Measurements from ENCODE around the gene ARPC2. TPM values are rescaled to one million over a fixed set of nuclear protein-coding genes. Genes with fewer than 3 reads are reported as not detected.

The ARPC2 gene
- total RNA-seq, 1 donor from 2014 or later: 159 TPM

- Mint-ChIP-seq H3K4me1 (peaks cover 12% of the 10 kb centered on the region), H3K36me3 (ENCODE audit: low read depth) (no peaks in the 10 kb centered on the region), H3K27me3 (ENCODE audit: low read depth) (no peaks in the 10 kb centered on the region), H3K27ac (ENCODE audit: unreplicated experiment) (no peak overlapping the region), H3K9me3 (no peaks in the 10 kb centered on the region), H3K4me3 (no peak overlapping the region)
- DNase-seq (ENCODE audit: low read depth, low spot score): no peak
- TF ChIP-seq, protein P1, sequence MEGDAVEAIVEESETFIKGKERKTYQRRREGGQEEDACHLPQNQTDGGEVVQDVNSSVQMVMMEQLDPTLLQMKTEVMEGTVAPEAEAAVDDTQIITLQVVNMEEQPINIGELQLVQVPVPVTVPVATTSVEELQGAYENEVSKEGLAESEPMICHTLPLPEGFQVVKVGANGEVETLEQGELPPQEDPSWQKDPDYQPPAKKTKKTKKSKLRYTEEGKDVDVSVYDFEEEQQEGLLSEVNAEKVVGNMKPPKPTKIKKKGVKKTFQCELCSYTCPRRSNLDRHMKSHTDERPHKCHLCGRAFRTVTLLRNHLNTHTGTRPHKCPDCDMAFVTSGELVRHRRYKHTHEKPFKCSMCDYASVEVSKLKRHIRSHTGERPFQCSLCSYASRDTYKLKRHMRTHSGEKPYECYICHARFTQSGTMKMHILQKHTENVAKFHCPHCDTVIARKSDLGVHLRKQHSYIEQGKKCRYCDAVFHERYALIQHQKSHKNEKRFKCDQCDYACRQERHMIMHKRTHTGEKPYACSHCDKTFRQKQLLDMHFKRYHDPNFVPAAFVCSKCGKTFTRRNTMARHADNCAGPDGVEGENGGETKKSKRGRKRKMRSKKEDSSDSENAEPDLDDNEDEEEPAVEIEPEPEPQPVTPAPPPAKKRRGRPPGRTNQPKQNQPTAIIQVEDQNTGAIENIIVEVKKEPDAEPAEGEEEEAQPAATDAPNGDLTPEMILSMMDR (conservative IDR thresholded peaks at IDR 0.05): no peak
These were observed 7.2 kb downstream of the ARPC2 start for GRCh38 chr2:218224186-218224585.

GRCh38 chr2:218226903-218227302 is 9.9 kb downstream of the ARPC2 start:
- Mint-ChIP-seq H3K27ac (ENCODE audit: unreplicated experiment) (no peak overlapping the region), H3K36me3 (ENCODE audit: low read depth) (peaks cover 12% of the 10 kb centered on the region), H3K4me3 (no peak overlapping the region), H3K27me3 (ENCODE audit: low read depth) (no peaks in the 10 kb centered on the region), H3K9me3 (no peaks in the 10 kb centered on the region), H3K4me1 (peaks cover 5% of the 10 kb centered on the region)
- DNase-seq (ENCODE audit: low read depth, low spot score): no peak
- TF ChIP-seq, protein P1 (conservative IDR thresholded peaks at IDR 0.05): no peak

- Mint-ChIP-seq H3K27ac (ENCODE audit: unreplicated experiment) (no peak overlapping the region), H3K27me3 (ENCODE audit: low read depth) (no peaks in the 10 kb centered on the region), H3K36me3 (ENCODE audit: low read depth) (peaks cover 16% of the 10 kb centered on the region), H3K4me3 (no peak overlapping the region), H3K4me1 (peaks cover 5% of the 10 kb centered on the region), H3K9me3 (no peaks in the 10 kb centered on the region)
- TF ChIP-seq, protein P1 (conservative IDR thresholded peaks at IDR 0.05): no peak
- DNase-seq (ENCODE audit: low read depth, low spot score): no peak
These were observed 11.5 kb downstream of the ARPC2 start for GRCh38 chr2:218228366-218229090.

- H3K27ac Mint-ChIP-seq (ENCODE audit: unreplicated experiment): no peak overlapping the region
- DNase-seq (ENCODE audit: low read depth, low spot score): no peak
- H3K9me3 Mint-ChIP-seq: no peaks in the 10 kb centered on the region
- no peak overlapping the region for H3K4me3 Mint-ChIP-seq
- no peaks in the 10 kb centered on the region for H3K27me3 Mint-ChIP-seq (ENCODE audit: low read depth)
- peaks cover 18% of the 10 kb centered on the region for H3K36me3 Mint-ChIP-seq (ENCODE audit: low read depth)
- TF ChIP-seq, protein P1 (conservative IDR thresholded peaks at IDR 0.05): no peak
- peaks cover 5% of the 10 kb centered on the region for H3K4me1 Mint-ChIP-seq
These were observed 12.2 kb downstream of the ARPC2 start for GRCh38 chr2:218229239-218229638.

DNA sequence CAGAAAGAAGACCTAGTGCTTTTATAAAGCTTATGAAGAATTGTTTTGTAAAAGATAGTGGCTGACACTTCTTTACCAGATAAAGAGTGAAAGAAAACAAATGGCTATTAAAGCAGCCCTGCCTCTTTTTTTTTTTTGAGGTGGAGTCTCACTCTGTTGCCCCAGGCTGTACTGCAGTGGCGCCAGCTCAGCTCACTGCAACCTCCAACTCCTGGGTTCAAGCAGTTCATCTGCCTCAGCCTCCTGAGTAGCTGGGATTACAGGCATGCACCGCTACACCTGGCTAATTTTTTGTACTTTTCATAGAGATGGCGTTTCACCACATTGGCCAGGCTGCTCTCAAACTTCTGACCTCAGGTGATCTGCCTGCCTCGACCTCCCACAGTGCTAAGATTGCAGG is 12.9 kb downstream of the ARPC2 start:
- Mint-ChIP-seq H3K27ac (ENCODE audit: unreplicated experiment) (no peak overlapping the region), H3K36me3 (ENCODE audit: low read depth) (peaks cover 18% of the 10 kb centered on the region), H3K4me1 (peaks cover 5% of the 10 kb centered on the region), H3K27me3 (ENCODE audit: low read depth) (no peaks in the 10 kb centered on the region), H3K4me3 (no peak overlapping the region), H3K9me3 (no peaks in the 10 kb centered on the region)
- no peak for DNase-seq (ENCODE audit: low read depth, low spot score)
- TF ChIP-seq, protein P1 (conservative IDR thresholded peaks at IDR 0.05): no peak
